Activated T-helper 2 cell treated with anti-CD3 and anti-CD28 coated beads, Interferon-gamma antibody, Interleukin-2, Interleukin-4, amounts not matched to agents 10 μg/mL and 5 μg/mL and 100 μg/mL, durations not matched to agents 14 hours and 24 hours and 36 hours (primary cell): Measurements from ENCODE around the gene PIGU. TPM values are rescaled to one million over a fixed set of nuclear protein-coding genes. Genes with fewer than 3 reads are reported as not detected.

Experiments
- DNase-seq: peaks from one replicate; pipeline ENCODE4 v3.0.0; 2021; ENCODE audit warnings: low spot score
- H3K27ac Mint-ChIP-seq: one replicate; pipeline ENCODE4 v1.8.0; 2021; ENCODE audit warnings: mixed read lengths
- H3K27me3 Mint-ChIP-seq: one replicate; pipeline ENCODE4 v1.8.0; 2021; ENCODE audit warnings: low read depth, mixed read lengths
- H3K36me3 Mint-ChIP-seq: one replicate; pipeline ENCODE4 v1.8.0; 2021; ENCODE audit warnings: low read depth, mixed read lengths
- H3K4me1 Mint-ChIP-seq: one replicate; pipeline ENCODE4 v1.8.0; 2021; ENCODE audit warnings: low read depth, mixed read lengths
- H3K4me3 Mint-ChIP-seq: one replicate; pipeline ENCODE4 v1.8.0; 2021; ENCODE audit warnings: low read depth, mild to moderate bottlenecking, moderate library complexity, mixed read lengths
- H3K9me3 Mint-ChIP-seq: one replicate; pipeline ENCODE4 v1.8.0; 2021; ENCODE audit warnings: mixed read lengths
- intact Hi-C: fragments of 100-400 bp; cut with micrococcal nuclease; formaldehyde crosslinking; loops from one replicate; pipeline ENCODE4 v1.15.1; 2023
- total RNA-seq: library from RNA; stranded (reverse); gene quantifications from 2 replicates; pipeline ENCODE4 v1.2.3, GENCODE V29; 2022

Gene PIGU
- total RNA-seq, 1 donor from 2014 or later: 24.9 TPM

GRCh38 chr20:34560141-34560523 is 116.8 kb downstream of the PIGU start:
- no peak for DNase-seq
- Mint-ChIP-seq H3K9me3 (no peaks in the 10 kb centered on the region), H3K4me3 (peak overlapping the region; percentile 64), H3K27me3 (no peaks in the 10 kb centered on the region), H3K27ac (peak overlapping the region; percentile 45), H3K4me1 (peaks cover 10% of the 10 kb centered on the region), H3K36me3 (peaks cover 2% of the 10 kb centered on the region)
- intact Hi-C loops: no loop called here

GRCh38 chr20:34559311-34560140 is 117.4 kb downstream of the PIGU start:
- intact Hi-C loops: no loop called here
- Mint-ChIP-seq H3K4me1 (peaks cover 10% of the 10 kb centered on the region), H3K27me3 (no peaks in the 10 kb centered on the region), H3K27ac (peak overlapping the region; percentile 24), H3K4me3 (peak overlapping the region; percentile 43), H3K9me3 (no peaks in the 10 kb centered on the region), H3K36me3 (peaks cover 2% of the 10 kb centered on the region)
- no peak for DNase-seq

GRCh38 chr20:34558320-34559218 is 118.3 kb downstream of the PIGU start, which contains the start of gene MAP1LC3A:
Gene MAP1LC3A, plus strand, starts transcription at chr20:34558718. Its CDS starts 151 bp downstream, at chr20:34558869.
- Mint-ChIP-seq H3K4me3 (peak within 1 kb of the TSS; percentile 86), H3K27me3 (no peaks in the 10 kb centered on the region), H3K9me3 (no peaks in the 10 kb centered on the region), H3K27ac (peak within 1 kb of the TSS; percentile 84), H3K4me1 (peaks cover 10% of the 10 kb centered on the region), H3K36me3 (peaks cover 2% of the 10 kb centered on the region)
- peak; percentile 89 for DNase-seq
- intact Hi-C loops: no loop called here

- DNase-seq: no peak
- no peaks in the 10 kb centered on the region for H3K27me3 Mint-ChIP-seq
- intact Hi-C loops: no loop called here
- peaks cover 2% of the 10 kb centered on the region for H3K36me3 Mint-ChIP-seq
- H3K9me3 Mint-ChIP-seq: no peaks in the 10 kb centered on the region
- H3K4me1 Mint-ChIP-seq: peaks cover 10% of the 10 kb centered on the region
- peak overlapping the region; percentile 84 for H3K27ac Mint-ChIP-seq
- peak overlapping the region; percentile 86 for H3K4me3 Mint-ChIP-seq
These were observed 119.0 kb downstream of the PIGU start for GRCh38 chr20:34557936-34558319.

GRCh38 chr20:34553366-34553867 is 123.5 kb downstream of the PIGU start:
- intact Hi-C loops: no loop called here
- Mint-ChIP-seq H3K36me3 (no peaks in the 10 kb centered on the region), H3K4me3 (no peak overlapping the region), H3K27me3 (no peaks in the 10 kb centered on the region), H3K4me1 (peaks cover 13% of the 10 kb centered on the region), H3K27ac (no peak overlapping the region), H3K9me3 (no peaks in the 10 kb centered on the region)
- DNase-seq: no peak

GRCh38 chr20:34552569-34552968 is 124.3 kb downstream of the PIGU start:
- intact Hi-C loops: no loop called here
- no peak overlapping the region for H3K27ac Mint-ChIP-seq

GRCh38 chr20:34549929-34550305 is 127.0 kb downstream of the PIGU start:
- H3K9me3 Mint-ChIP-seq: no peaks in the 10 kb centered on the region

More at GRCh38 chr20:34552569-34552968, 124.3 kb downstream of the PIGU start:
- Mint-ChIP-seq H3K27me3 (no peaks in the 10 kb centered on the region), H3K4me3 (no peak overlapping the region), H3K9me3 (no peaks in the 10 kb centered on the region), H3K4me1 (peaks cover 8% of the 10 kb centered on the region), H3K36me3 (no peaks in the 10 kb centered on the region)
- no peak for DNase-seq

GRCh38 chr20:34549291-34549928 is 127.5 kb downstream of the PIGU start:
- intact Hi-C loops: no loop called here
- Mint-ChIP-seq H3K9me3 (no peaks in the 10 kb centered on the region), H3K27me3 (no peaks in the 10 kb centered on the region), H3K27ac (no peak overlapping the region), H3K4me1 (peaks cover 7% of the 10 kb centered on the region), H3K36me3 (no peaks in the 10 kb centered on the region), H3K4me3 (no peak overlapping the region)
- no peak for DNase-seq

More at GRCh38 chr20:34549929-34550305, 127.0 kb downstream of the PIGU start:
- H3K4me1 Mint-ChIP-seq: peaks cover 3% of the 10 kb centered on the region
- H3K27ac Mint-ChIP-seq: no peak overlapping the region
- H3K4me3 Mint-ChIP-seq: no peak overlapping the region
- intact Hi-C loops: no loop called here
- H3K27me3 Mint-ChIP-seq: no peaks in the 10 kb centered on the region
- DNase-seq: no peak
- no peaks in the 10 kb centered on the region for H3K36me3 Mint-ChIP-seq

- H3K27ac Mint-ChIP-seq: no peak overlapping the region
- intact Hi-C loops: no loop called here
- H3K4me3 Mint-ChIP-seq: no peak overlapping the region
- no peaks in the 10 kb centered on the region for H3K27me3 Mint-ChIP-seq
- H3K9me3 Mint-ChIP-seq: no peaks in the 10 kb centered on the region
- H3K4me1 Mint-ChIP-seq: peaks cover 8% of the 10 kb centered on the region
- DNase-seq: no peak
- peaks cover 8% of the 10 kb centered on the region for H3K36me3 Mint-ChIP-seq
These were observed 128.9 kb downstream of the PIGU start for GRCh38 chr20:34547844-34548613.

- peaks cover 8% of the 10 kb centered on the region for H3K4me1 Mint-ChIP-seq
- DNase-seq: no peak
- H3K27me3 Mint-ChIP-seq: no peaks in the 10 kb centered on the region
- H3K9me3 Mint-ChIP-seq: no peaks in the 10 kb centered on the region
- peaks cover 10% of the 10 kb centered on the region for H3K36me3 Mint-ChIP-seq
- H3K4me3 Mint-ChIP-seq: no peak overlapping the region
- H3K27ac Mint-ChIP-seq: no peak overlapping the region
- intact Hi-C loops: no loop called here
These were observed 130.1 kb downstream of the PIGU start for GRCh38 chr20:34546751-34547181.

- intact Hi-C loops: no loop called here
- DNase-seq: no peak
- no peak overlapping the region for H3K27ac Mint-ChIP-seq
- H3K4me3 Mint-ChIP-seq: no peak overlapping the region
- H3K4me1 Mint-ChIP-seq: peaks cover 11% of the 10 kb centered on the region
- no peaks in the 10 kb centered on the region for H3K27me3 Mint-ChIP-seq
- no peaks in the 10 kb centered on the region for H3K9me3 Mint-ChIP-seq
- H3K36me3 Mint-ChIP-seq: peaks cover 30% of the 10 kb centered on the region
These were observed 132.6 kb downstream of the PIGU start for GRCh38 chr20:34544109-34544796.
